Neutrophil (primary cell): ENCODE measurements around the gene CXCL8.
A peak's percentile ranks its signal among the peaks of the same experiment; 100 is the strongest.

Experiments
- H3K27ac ChIP-seq: fragments of 200-600 bp; sonication (generic); 2 replicates; pipeline ENCODE4 v1.5.1; 2016; ENCODE audit warnings: mild to moderate bottlenecking, moderate library complexity
- H3K27me3 ChIP-seq: fragments of 200-600 bp; sonication (generic); 2 replicates; pipeline ENCODE4 v1.6.0; 2016; ENCODE audit warnings: mild to moderate bottlenecking
- H3K36me3 ChIP-seq: fragments of 200-600 bp; sonication (generic); 2 replicates; pipeline ENCODE4 v1.5.1; 2017
- H3K4me1 ChIP-seq, 2 experiments: fragments of 200-600 bp in 1 of 2; sonication (generic) in 1 of 2; 1 replicate in 1 of 2; 2 replicates in 1 of 2; pipeline versions ENCODE4 v1.5.1 to v1.6.1; 2013 to 2016; ENCODE audit warnings: low read depth in 1 of 2, low read length in 1 of 2, mild to moderate bottlenecking in 1 of 2, moderate library complexity in 1 of 2; ENCODE audit not compliant: control insufficient read depth in 1 of 2, insufficient read depth in 1 of 2
- H3K4me3 ChIP-seq, 2 experiments: fragments of 200-600 bp in 1 of 2; sonication (generic) in 1 of 2; 1 replicate in 1 of 2; 2 replicates in 1 of 2; pipeline ENCODE4 v1.5.1; 2013 to 2016; ENCODE audit warnings: low read depth in 1 of 2, low read length in 1 of 2, mild to moderate bottlenecking in 1 of 2, moderate library complexity in 1 of 2
- H3K9me3 ChIP-seq: fragments of 200-600 bp; sonication (generic); 2 replicates; pipeline ENCODE4 v1.5.1; 2016
- CTCF ChIP-seq: fragments of 200-600 bp; sonication (generic); IDR thresholded peaks from 2 replicates; pipeline ENCODE4 v1.5.1; 2016; ENCODE audit warnings: antibody characterized with exemption

CXCL8 gene

DNA sequence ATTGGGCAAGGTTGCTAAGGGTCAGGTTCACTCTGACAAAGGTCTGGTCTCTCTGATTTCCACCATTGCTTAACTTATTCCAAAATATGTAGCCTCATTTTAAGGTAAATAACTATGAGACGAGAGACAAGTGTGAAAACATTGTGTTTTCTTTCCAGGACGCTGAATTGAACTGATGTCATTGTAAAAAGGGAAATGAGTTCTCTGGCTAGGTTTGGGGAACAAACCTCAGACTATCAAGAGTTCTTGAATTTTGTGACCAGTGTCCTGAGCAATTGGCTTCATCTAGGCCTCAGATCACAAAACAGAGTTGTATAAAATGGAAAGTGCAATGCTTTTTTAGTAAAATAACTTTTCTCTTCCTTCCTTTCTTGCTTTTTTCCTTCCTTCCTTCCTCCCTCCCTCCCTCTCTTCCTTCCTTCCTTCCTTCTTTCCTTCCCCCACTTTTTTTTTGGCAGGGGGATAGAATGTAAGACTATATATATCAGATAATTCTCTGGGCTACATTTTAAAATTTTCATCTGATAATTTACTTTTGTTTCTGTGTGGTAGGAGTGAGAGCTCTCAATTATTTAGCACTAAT lies 30.8 kb upstream of the CXCL8 start:
- peak overlapping the region in 1 of 2 experiments; percentile 28 for H3K4me3 ChIP-seq
- H3K27ac ChIP-seq, result peak overlapping the region; percentile 95
- H3K36me3 ChIP-seq, result no peaks in the 10 kb centered on the region
- peaks cover 46 to 71% of the 10 kb centered on the region in 2 experiments for H3K4me1 ChIP-seq
- no peaks in the 10 kb centered on the region for H3K9me3 ChIP-seq
- no peaks in the 10 kb centered on the region for H3K27me3 ChIP-seq
- TF ChIP-seq CTCF, result no peak

DNA sequence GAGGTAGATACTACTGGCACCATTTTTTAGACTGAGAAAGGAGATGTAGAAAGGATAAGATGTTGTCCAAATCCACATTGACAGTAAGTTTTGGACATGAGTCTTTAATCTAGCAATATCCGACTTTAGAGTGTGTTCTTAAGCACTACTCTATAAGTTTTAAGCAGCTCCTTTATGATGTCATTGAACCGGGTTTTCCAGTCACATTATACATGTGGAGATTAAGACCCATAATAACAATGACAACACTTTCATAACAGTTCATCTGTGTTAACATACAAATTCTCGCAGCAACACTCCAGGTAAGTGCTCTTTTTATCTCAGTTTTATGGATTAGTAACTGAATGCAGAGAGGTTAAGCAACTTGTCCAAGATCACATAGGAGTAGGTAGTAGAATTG lies 30.3 kb upstream of the CXCL8 start:
- no peak for TF ChIP-seq CTCF
- Histone ChIP-seq H3K27me3 (no peaks in the 10 kb centered on the region), H3K4me3 (peak overlapping the region in 1 of 2 experiments; percentile 28), H3K9me3 (no peaks in the 10 kb centered on the region), H3K27ac (peak overlapping the region; percentile 95), H3K4me1 (peaks cover 41 to 65% of the 10 kb centered on the region in 2 experiments), H3K36me3 (no peaks in the 10 kb centered on the region)

- Histone ChIP-seq H3K27me3 (no peaks in the 10 kb centered on the region), H3K27ac (peak overlapping the region; percentile 95), H3K9me3 (no peaks in the 10 kb centered on the region), H3K4me1 (peaks cover 47 to 66% of the 10 kb centered on the region in 2 experiments), H3K36me3 (no peaks in the 10 kb centered on the region), H3K4me3 (no peak overlapping the region)
- no peak for TF ChIP-seq CTCF
Observed at GRCh38 chr4:73711989-73712388, 28.4 kb upstream of the CXCL8 start.

GRCh38 chr4:73713650-73714049 lies 26.7 kb upstream of the CXCL8 start:
- Histone ChIP-seq H3K27me3 (no peaks in the 10 kb centered on the region), H3K4me1 (peaks cover 48 to 64% of the 10 kb centered on the region in 2 experiments), H3K4me3 (no peak overlapping the region), H3K27ac (peak overlapping the region; percentile 20), H3K36me3 (no peaks in the 10 kb centered on the region), H3K9me3 (no peaks in the 10 kb centered on the region)
- no peak for TF ChIP-seq CTCF

GRCh38 chr4:73714647-73715046 lies 25.7 kb upstream of the CXCL8 start:
- Histone ChIP-seq H3K27ac (no peak overlapping the region), H3K4me1 (peaks cover 48 to 64% of the 10 kb centered on the region in 2 experiments), H3K27me3 (no peaks in the 10 kb centered on the region), H3K36me3 (no peaks in the 10 kb centered on the region), H3K9me3 (no peaks in the 10 kb centered on the region), H3K4me3 (no peak overlapping the region)
- no peak for TF ChIP-seq CTCF
